ENCODE data around the gene ZKSCAN2.

Gene ZKSCAN2

GRCh38 chr16:25222959-25223358, 34.7 kb downstream of the ZKSCAN2 start:
- no peak for DNase-seq

GRCh38 chr16:25219070-25219737, 38.4 kb downstream of the ZKSCAN2 start:
- no peak for DNase-seq

- no peak for DNase-seq
These were observed 39.7 kb downstream of the ZKSCAN2 start for GRCh38 chr16:25217921-25218320.

GRCh38 chr16:25217112-25217511, 40.5 kb downstream of the ZKSCAN2 start:
- DNase-seq = no peak

- DNase-seq = no peak
These were observed 43.8 kb downstream of the ZKSCAN2 start for GRCh38 chr16:25213709-25214397.

- DNase-seq = no peak
These were observed 45.0 kb downstream of the ZKSCAN2 start for GRCh38 chr16:25212636-25213035.

- DNase-seq = no peak
These were observed 46.9 kb downstream of the ZKSCAN2 start for GRCh38 chr16:25210758-25211157.

- DNase-seq = no peak
These were observed 58.2 kb downstream of the ZKSCAN2 start for GRCh38 chr16:25199457-25199856.

GRCh38 chr16:25198021-25198420, 59.6 kb downstream of the ZKSCAN2 start:
- DNase-seq = no peak

- no peak for DNase-seq
These were observed 63.3 kb downstream of the ZKSCAN2 start for GRCh38 chr16:25194273-25194878.

GRCh38 chr16:25192096-25192495, 65.5 kb downstream of the ZKSCAN2 start:
- no peak for DNase-seq

GRCh38 chr16:25189305-25189704, 68.3 kb downstream of the ZKSCAN2 start:
- DNase-seq = no peak

- no peak for DNase-seq
These were observed 70.2 kb downstream of the ZKSCAN2 start for GRCh38 chr16:25187491-25187795.

All from SHP77 (cell line).